ENCODE data around the gene CYREN.

DNA sequence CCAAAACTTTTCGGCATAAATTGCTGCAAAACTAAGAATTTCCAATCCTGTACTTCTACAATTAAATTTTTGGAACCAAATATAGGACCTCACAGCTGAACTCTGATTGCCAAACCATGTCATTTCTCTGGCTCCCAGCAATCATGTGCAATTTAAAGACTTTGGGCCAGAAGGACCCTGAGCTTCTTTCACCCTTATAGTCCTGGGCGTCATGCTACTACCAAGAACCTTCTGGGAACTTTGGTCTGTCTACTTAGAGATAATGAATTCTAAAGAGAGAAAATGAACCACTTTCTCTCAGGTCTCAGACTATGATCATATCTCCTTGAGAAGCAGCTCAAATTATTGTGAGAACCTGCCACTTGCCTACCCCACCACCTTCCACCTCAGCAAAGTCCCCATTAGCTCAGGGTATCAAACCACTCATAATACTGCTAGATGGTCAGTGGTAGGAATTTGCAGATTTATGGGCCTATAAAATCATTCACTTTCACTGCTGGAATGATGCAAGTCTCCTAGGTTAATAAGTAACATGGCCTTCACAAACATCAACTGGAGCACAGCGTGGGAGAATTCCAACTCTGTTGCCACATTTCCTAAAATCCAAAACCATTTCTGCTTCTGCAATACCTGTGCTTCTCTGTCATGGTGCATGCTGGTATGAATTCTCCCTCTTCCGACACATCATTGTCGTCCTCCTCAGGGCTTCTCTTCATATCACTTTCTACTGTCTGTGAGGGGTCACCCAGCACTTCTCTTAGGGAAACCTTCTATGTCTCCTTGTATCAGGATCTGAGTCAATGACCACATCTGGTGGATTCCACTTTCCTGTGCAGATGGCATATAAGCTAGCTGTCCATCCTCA, 47.4 kb upstream of the CYREN start:
- TF ChIP-seq POLR2A (IDR thresholded peaks at IDR 0.05) (no peak), CTCF (IDR thresholded peaks at IDR 0.05) (no peak)
